Tibial nerve (tissue), 3 donors: ENCODE results near the gene MAP1A.

ENCODE experiments used
- POLR2A ChIP-seq, 2 donors: fragments of 450-650 bp; IDR thresholded peaks; one replicate each; pipeline ENCODE4 v1.6.1; 2017; ENCODE audit warnings: antibody characterized with exemption in 2 of 2, mild to moderate bottlenecking in 2 of 2, moderate library complexity in 2 of 2
- TF ChIP-seq, protein P1 (sequence below), 5 experiments: fragments of 200-600 bp in 3 of 5; fragments of 450-650 bp in 2 of 5; sonication (generic) in 3 of 5; IDR thresholded peaks; one replicate each; pipeline ENCODE4 v1.5.1; 2016 to 2019; ENCODE audit warnings: antibody characterized with exemption in 5 of 5, mild to moderate bottlenecking in 3 of 5, moderate library complexity in 2 of 5

DNA sequence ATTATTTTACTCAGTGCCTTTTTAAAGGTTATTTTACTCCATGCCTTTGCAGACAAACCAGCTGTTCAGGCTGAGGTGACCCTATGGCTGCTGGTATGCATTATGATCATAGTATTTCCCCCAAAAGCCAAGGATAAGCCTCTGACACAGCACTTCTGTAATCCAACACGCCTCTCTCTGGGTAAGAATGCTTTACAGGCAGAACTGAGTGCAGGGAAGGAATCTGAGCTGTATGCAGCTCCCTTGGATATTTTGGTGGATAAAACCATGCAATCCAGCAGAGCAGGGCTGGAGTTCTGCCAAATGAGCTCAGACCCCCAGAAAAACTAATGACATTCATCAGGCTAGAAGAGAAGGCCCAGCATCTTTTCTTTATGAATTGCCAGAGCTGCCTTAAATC is 11.7 kb upstream of the MAP1A start:
- TF ChIP-seq, protein P1, sequence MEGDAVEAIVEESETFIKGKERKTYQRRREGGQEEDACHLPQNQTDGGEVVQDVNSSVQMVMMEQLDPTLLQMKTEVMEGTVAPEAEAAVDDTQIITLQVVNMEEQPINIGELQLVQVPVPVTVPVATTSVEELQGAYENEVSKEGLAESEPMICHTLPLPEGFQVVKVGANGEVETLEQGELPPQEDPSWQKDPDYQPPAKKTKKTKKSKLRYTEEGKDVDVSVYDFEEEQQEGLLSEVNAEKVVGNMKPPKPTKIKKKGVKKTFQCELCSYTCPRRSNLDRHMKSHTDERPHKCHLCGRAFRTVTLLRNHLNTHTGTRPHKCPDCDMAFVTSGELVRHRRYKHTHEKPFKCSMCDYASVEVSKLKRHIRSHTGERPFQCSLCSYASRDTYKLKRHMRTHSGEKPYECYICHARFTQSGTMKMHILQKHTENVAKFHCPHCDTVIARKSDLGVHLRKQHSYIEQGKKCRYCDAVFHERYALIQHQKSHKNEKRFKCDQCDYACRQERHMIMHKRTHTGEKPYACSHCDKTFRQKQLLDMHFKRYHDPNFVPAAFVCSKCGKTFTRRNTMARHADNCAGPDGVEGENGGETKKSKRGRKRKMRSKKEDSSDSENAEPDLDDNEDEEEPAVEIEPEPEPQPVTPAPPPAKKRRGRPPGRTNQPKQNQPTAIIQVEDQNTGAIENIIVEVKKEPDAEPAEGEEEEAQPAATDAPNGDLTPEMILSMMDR (IDR thresholded peaks at IDR 0.05) = no peak
- TF ChIP-seq POLR2A (IDR thresholded peaks at IDR 0.05) = no peak
